SKM-1 treated with dmso at 0.1 percent for 144 hours (cell line): Measurements from ENCODE around the gene PEX11B.

ENCODE experiments used
- DNase-seq: peaks from one replicate; lab custom pipeline; 2025; ENCODE audit not compliant: unreplicated experiment; lab: John Stamatoyannopoulos, UW

Gene PEX11B

DNA sequence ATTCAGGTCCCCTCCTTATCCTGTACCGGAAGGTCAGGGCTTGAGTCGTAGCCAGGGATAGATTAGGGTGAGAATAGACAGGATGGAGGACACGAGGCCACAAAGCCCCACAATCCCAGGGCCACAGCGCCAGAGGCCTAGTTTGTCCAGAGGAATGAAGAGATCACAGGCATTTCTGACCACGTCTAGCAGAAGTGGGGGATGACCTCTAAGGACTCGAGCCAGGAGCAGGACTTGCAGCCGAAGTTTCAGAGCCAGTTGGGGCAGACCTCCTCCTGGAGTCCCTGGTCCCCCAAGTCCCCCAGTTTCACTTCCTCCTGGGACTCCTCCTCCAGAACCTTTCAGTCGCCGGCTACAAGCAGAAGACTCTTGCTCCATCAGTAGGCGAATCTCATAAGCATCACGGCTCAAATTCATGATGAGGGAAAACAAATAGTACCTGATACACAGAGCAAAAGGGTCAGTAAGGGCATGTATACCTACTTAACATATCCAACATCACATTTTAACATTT is 6.3 kb downstream of the PEX11B start:
- DNase-seq = no peak

GRCh38 chr1:145908653-145909052 is 9.9 kb downstream of the PEX11B start:
- no peak for DNase-seq

- no peak for DNase-seq
Measured at GRCh38 chr1:145906954-145907753, 11.4 kb downstream of the PEX11B start.

DNA sequence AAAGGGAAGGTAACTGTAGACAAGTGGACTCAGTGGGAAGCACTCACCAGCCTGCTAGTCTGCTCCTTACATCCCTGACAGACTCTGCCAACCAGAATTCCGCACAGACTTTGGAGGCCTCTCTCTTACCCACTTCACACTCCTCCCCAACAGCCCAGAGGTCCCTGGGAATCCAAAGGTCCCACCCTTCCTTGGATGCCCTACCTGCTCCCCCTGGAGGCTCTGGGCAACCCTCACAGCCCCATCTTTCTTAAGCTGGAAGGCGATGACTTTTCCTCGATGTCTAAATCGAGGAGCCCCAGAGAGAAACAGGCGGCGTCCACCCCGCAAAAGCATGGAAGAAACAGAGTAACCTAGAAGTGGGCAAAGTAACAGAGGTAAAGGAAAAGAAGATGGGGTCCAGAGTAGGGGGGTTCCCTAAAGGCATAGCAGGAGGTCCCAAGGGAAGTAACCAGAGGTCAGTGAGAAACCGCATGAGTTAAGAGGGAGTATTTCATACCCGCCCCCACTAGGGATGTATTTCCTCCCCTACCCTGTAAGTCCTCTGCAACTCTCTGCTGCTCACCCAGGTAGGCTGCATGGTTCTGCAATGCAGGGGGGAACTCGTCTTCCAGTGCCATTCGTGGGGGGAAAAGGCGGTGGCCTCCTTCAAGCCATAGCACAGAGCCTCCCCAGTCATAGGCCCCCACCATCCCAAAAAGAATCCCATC is 17.1 kb downstream of the PEX11B start:
- DNase-seq = no peak

GRCh38 chr1:145898756-145899155 is 19.8 kb downstream of the PEX11B start:
- no peak for DNase-seq

DNA sequence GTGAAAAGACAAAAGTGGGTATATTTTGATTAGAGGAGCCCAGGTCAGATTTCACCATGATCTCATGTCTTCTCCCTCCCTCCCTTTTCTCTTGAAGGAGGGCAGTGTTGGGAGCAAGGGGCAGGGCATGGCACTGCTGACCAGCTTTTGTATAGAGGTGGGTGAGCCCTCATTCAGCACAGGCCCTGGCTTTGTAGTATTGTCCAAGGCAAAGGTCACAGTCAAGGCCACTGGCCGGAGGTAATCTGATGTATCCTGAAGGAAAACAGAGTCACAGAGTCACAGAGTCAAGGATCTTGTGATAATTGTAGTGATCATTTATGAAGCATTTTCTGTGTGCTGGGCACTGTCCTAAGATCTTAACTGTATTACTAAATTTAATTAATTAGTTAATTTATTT is 20.5 kb downstream of the PEX11B start:
- no peak for DNase-seq

DNA sequence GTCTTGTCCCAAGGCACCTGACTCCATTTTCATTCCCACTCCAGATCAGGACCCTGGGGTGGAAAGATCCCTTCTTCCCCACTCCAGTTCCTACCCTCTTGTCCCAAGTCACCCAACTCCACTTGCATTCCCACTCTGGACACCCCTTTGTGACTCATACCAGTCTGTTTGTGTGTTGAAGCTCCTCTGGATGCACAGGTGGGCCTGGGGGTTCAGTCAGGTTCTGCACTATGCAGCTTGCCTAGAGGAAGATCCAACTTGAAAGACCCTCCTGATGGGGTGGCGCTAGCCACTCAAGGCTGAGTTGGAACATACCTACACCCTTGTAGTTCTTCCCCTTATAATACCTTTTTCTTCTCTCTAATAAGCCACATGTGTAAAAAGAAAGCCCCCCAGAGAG is 23.0 kb downstream of the PEX11B start:
- no peak for DNase-seq

GRCh38 chr1:145893306-145894055 is 25.0 kb downstream of the PEX11B start:
- no peak for DNase-seq

GRCh38 chr1:145892486-145893087 is 25.9 kb downstream of the PEX11B start:
- no peak for DNase-seq

DNA sequence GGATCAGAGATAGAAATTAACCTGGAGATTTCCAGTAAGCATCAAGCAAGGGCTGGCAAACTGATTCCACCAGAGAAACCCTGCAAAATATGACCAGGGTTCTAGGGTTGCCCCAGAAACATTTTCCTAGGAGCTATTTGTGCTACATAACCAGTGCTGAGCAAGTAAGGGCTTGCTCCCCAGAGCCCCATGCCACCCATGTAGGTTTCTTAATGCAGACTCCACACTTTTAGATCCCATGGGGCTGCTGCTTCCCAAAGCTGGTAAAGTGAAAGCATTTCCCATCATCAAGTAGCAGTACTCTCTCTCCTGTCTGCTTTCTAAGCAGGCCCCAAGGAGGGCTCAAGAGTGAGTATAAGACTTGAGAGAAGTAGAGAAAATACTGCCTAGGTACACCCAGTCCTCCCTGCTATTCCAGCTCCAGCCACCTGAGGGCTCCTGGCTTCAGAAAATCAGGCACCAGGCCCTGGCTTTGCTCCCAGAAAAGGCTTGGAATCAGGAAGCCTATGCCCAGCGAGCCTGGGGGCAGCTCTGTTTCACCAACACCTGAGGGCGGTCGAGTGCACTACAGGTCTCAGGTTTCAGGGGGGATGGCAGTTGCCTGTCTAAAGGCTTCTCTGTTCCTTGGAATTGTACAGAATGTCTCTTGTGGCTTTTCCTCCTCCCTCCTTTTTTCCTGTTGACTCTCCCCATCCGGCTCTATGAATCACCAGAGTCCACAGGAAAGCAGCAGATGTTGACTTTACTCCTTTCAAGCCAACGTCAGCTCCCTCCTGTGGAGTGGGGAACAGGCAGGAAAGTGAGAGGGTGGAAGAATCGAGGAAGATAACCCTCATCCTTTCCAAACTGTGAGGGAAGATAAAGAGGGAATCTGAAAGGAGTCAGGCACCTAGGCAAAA is 26.7 kb downstream of the PEX11B start:
- peak; percentile 79 for DNase-seq

DNA sequence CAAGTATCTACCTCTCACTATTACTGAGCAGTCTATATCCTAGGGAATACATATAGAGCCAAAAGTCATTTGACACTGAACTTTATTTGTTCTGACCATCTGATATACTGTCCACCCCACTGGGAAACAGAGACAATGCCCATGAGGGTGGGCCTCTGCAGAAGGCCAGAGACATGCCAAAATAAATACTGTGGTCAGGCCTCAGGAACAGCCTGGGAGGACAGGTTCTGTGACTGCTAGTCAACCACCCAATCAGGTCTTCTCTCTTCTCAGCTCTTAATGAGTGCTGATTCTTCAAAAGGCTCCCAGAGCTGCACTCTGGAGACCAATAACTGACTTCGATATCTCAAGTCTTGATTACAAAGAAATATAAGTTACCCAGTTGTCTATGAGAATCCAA is 27.4 kb downstream of the PEX11B start:
- DNase-seq = no peak

- no peak for DNase-seq
Measured at GRCh38 chr1:145889722-145890121, 28.8 kb downstream of the PEX11B start.

GRCh38 chr1:145887631-145888030 is 30.9 kb downstream of the PEX11B start:
- no peak for DNase-seq

GRCh38 chr1:145886816-145887215 is 31.7 kb downstream of the PEX11B start:
- DNase-seq = no peak

DNA sequence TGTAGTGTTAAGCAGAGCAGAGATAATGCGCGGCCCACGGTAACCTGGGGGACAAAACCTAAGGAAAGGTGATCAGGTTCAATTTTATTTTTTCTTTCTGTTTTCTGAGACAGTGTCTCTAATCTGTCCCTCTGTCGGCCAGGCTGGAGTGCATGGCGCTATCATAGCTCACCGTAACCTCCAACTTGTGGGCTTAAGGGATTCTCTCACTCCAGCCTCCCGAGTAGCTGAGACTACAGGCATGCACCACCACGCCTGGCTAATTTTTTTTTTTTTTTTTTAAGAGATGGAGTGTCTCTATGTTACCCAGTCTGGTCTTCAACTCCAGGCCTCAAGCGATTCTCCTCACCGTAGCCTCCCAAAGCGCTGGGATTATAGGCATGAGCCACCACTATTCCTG is 32.1 kb downstream of the PEX11B start:
- DNase-seq = no peak

DNA sequence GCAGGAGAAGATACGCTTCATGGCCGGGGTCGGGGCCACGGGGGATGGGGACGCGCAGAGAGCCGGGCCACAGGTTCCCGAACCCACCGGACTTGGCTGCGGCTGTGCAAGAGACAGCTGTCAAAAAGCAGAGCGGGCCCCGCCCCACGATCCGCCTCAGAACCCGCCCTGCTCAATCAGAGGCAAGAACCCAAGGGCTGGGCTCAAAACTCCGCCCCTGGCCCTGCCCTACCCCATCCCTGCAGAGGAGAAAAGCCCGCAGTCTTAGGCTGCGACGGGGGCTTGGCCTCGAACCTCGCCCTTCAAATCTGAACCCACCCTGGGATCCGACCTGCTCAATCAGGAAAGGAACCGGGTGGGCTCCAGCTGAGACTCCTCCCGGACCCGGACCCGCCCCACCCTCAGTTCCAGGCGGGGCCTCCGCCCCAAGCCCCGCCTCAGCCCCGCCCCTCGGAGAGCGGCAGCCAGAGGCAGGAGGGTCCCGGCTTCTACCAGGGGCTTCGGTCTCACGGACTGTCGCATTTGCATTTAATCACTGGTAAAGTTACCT is 32.7 kb downstream of the PEX11B start, which contains the start of gene ANKRD35:
ANKRD35 (minus strand) TSS at position 129 of the 550 bp plus-strand sequence; CDS start at position 21, 108 bp downstream.
- DNase-seq = peak; percentile 75

GRCh38 chr1:145884675-145885074 is 33.8 kb downstream of the PEX11B start:
- DNase-seq = no peak

DNA sequence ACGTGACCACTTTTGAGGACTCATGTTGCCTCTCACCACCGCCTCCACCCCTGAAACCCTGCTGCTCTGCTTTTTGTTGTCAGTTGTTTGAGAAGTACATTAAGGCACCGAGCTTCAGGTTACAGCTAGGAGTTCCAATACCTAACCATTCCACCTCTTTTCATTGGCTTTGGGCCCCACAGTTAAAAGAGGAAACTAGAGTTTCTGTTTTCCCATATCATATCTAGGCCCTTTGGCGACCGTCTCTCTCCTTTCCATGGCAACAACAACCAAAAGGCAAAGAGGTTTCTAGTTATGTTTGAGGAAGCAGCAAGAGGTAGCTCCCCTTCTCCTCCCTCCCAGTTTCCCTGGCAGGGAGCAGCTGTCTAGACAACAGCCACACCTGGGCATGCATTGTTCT is 38.7 kb downstream of the PEX11B start:
- peak; percentile 66 for DNase-seq

- DNase-seq = no peak
Measured at GRCh38 chr1:145878724-145879123, 39.8 kb downstream of the PEX11B start.
